Transverse colon (tissue), 4 donors: ENCODE data around the gene ITGB1BP2. TPM values are rescaled to one million over a fixed set of nuclear protein-coding genes. Genes with fewer than 3 reads are reported as not detected.
"Not testable (repeated sequence)": the region's sequence is repeated elsewhere in the genome, so short reads cannot be mapped to it uniquely, and the experiment has no call there.

Source experiments
- DNase-seq: peaks from one replicate; pipeline ENCODE4 v3.0.0-alpha.2; 2019
- H3K27ac ChIP-seq, 4 donors: fragments of 200-600 bp; sonication (generic); 2 replicates each; pipeline ENCODE4 v1.5.1; 2016 to 2018; ENCODE audit warnings: inconsistent platforms in 4 of 4
- H3K27me3 ChIP-seq: fragments of 200-600 bp; sonication (generic); 2 replicates; pipeline ENCODE4 v1.5.1; 2017; ENCODE audit warnings: inconsistent platforms
- H3K36me3 ChIP-seq, 4 donors: fragments of 200-600 bp; sonication (generic); 2 replicates each; pipeline ENCODE4 v1.5.1; 2017 to 2019; ENCODE audit warnings: inconsistent platforms in 4 of 4
- H3K4me1 ChIP-seq, 4 donors: fragments of 200-600 bp; sonication (generic); 2 replicates each; pipeline ENCODE4 v1.5.1; 2017 to 2020; ENCODE audit warnings: inconsistent platforms in 4 of 4
- H3K4me3 ChIP-seq, 4 donors: fragments of 200-600 bp; sonication (generic); 1 replicate in 1 of 4; 2 replicates in 3 of 4; pipeline versions ENCODE4 v1.5.1 to v1.6.1; 2017 to 2019; ENCODE audit warnings: inconsistent platforms in 4 of 4
- H3K9me3 ChIP-seq, 2 donors: fragments of 200-600 bp; sonication (generic); 2 replicates each; pipeline ENCODE4 v1.5.1; 2017 to 2019; ENCODE audit warnings: inconsistent platforms in 2 of 2
- CTCF ChIP-seq, 5 experiments: fragments of 200-600 bp in 3 of 5; fragments of 450-650 bp in 2 of 5; sonication (generic) in 3 of 5; IDR thresholded peaks; 1 replicate in 2 of 5; 2 replicates in 3 of 5; pipeline ENCODE4 v1.5.1; 2016 to 2017; ENCODE audit warnings: antibody characterized with exemption in 5 of 5, inconsistent platforms in 3 of 5, mild to moderate bottlenecking in 2 of 5, moderate library complexity in 1 of 5
- EP300 ChIP-seq: sonication (generic); formaldehyde crosslinking; IDR thresholded peaks from one replicate; pipeline ENCODE4 v1.6.1; 2017; ENCODE audit warnings: antibody characterized with exemption, low read depth
- POLR2A ChIP-seq: fragments of 450-650 bp; IDR thresholded peaks from one replicate; pipeline ENCODE4 v1.6.1; 2016; ENCODE audit warnings: antibody characterized with exemption, mild to moderate bottlenecking, moderate library complexity
- POLR2AphosphoS5 ChIP-seq, 3 donors: sonication (generic); formaldehyde crosslinking; IDR thresholded peaks; one replicate each; pipeline ENCODE4 v1.6.1; 2016; ENCODE audit warnings: antibody characterized with exemption in 3 of 3
- WGBS, 2 donors: methylation state at CpG; one replicate each; pipeline ENCODE4 v1.1.5; 2018; ENCODE audit warnings: low coverage in 1 of 2; 5-methylcytosine and 5-hydroxymethylcytosine counted together
- in situ Hi-C, 4 donors: fragments of 200-750 bp; cut with MboI; loops; one replicate each; pipeline versions ENCODE4 v1.15.0 to v1.15.1; 2017; ENCODE audit warnings: low sequenced_read_pairs in 3 of 4, low pct_ligation_motif_present in 1 of 4, low pct_unique_long_range_greater_than_20kb in 1 of 4
- intact Hi-C: fragments of 100-400 bp; cut with DNase I; formaldehyde crosslinking; loops from one replicate; pipeline ENCODE4 v1.15.1; 2023; ENCODE audit warnings: low total_unique reads
- total RNA-seq, 4 donors: library from RNA; depleted of rRNA; stranded (reverse); fragments of >200 nt; gene quantifications; one replicate each; pipeline ENCODE4 v1.1.0, GENCODE V29; 2016

ITGB1BP2 gene
- total RNA-seq, 4 donors from 2014 or later: 2.9 to 6.8 TPM; not detected in 2

GRCh38 chrX:71254092-71254963 is 47.2 kb upstream of the ITGB1BP2 start, which contains the start of gene ZMYM3:
Gene ZMYM3 (minus strand): TSS chrX:71254140. CDS start chrX:71253255, 885 bp downstream.
- no peaks in the 10 kb centered on the region for H3K27me3 ChIP-seq
- 0 to 40% methylated on average over 1 to 45 of the region's 54 CpGs for WGBS, 2 donors
- peak within 1 kb of the TSS; percentile 82 to 92 (median 90) for H3K27ac ChIP-seq
- H3K36me3 ChIP-seq: no peaks in the 10 kb centered on the region
- DNase-seq: peak; percentile 88
- intact Hi-C loops (no loop called here), in situ Hi-C loops (no loop called here)
- H3K4me3 ChIP-seq: peak within 1 kb of the TSS; percentile 40 to 83 (median 64)
- TF ChIP-seq POLR2AphosphoS5 (IDR thresholded peaks at IDR 0.05): peak; percentile 45 to 62 (median 58)
- TF ChIP-seq POLR2A: peak; percentile 41
- TF ChIP-seq CTCF (IDR thresholded peaks at IDR 0.05): no peak
- TF ChIP-seq EP300: no peak
- no peaks in the 10 kb centered on the region for H3K9me3 ChIP-seq
- H3K4me1 ChIP-seq: peaks cover 5 to 18% (median 6%) of the 10 kb centered on the region in 4 donors

- no peak for DNase-seq
- Histone ChIP-seq H3K27ac (peak overlapping the region in 1 of 4 donors; percentile 90), H3K4me3 (no peak overlapping the region), H3K27me3 (no peaks in the 10 kb centered on the region), H3K9me3 (no peaks in the 10 kb centered on the region), H3K36me3 (no peaks in the 10 kb centered on the region), H3K4me1 (peaks cover 5 to 18% (median 6%) of the 10 kb centered on the region in 4 donors)
- in situ Hi-C loops: no loop called here
- TF ChIP-seq POLR2AphosphoS5 (IDR thresholded peaks at IDR 0.05): no peak
- intact Hi-C loops: no loop called here
- WGBS, 2 donors: 40 to 86% methylated on average over 1 to 6 of the region's 6 CpGs
These were observed 45.5 kb upstream of the ITGB1BP2 start for GRCh38 chrX:71256051-71256450.

- TF ChIP-seq EP300 (no peak), POLR2AphosphoS5 (IDR thresholded peaks at IDR 0.05) (no peak), POLR2A (no peak), CTCF (IDR thresholded peaks at IDR 0.05) (no peak)
- in situ Hi-C loops: no loop called here
- H3K4me3 ChIP-seq: no peak overlapping the region
- no peak overlapping the region for H3K27ac ChIP-seq
- H3K36me3 ChIP-seq: no peaks in the 10 kb centered on the region
- peaks cover 5 to 15% (median 6%) of the 10 kb centered on the region in 4 donors for H3K4me1 ChIP-seq
- intact Hi-C loops: no loop called here
- no peaks in the 10 kb centered on the region for H3K9me3 ChIP-seq
- no peak for DNase-seq
- WGBS, 2 donors: 87% methylated on average over 4 of the region's 4 CpGs; no CpG with 5 or more reads in 1 of the 2 donors
- no peaks in the 10 kb centered on the region for H3K27me3 ChIP-seq
These were observed 44.7 kb upstream of the ITGB1BP2 start for GRCh38 chrX:71256856-71257255.

- H3K9me3 ChIP-seq, DNase-seq, in situ Hi-C loops, H3K36me3 ChIP-seq, intact Hi-C loops, H3K27ac ChIP-seq, H3K4me3 ChIP-seq, H3K27me3 ChIP-seq, H3K4me1 ChIP-seq: not testable (repeated sequence)
These were observed 32.9 kb upstream of the ITGB1BP2 start for GRCh38 chrX:71268624-71269023.

- Histone ChIP-seq H3K36me3 (no peaks in the 10 kb centered on the region), H3K4me3 (no peak overlapping the region), H3K27me3 (no peaks in the 10 kb centered on the region), H3K27ac (no peak overlapping the region), H3K4me1 (no peaks in the 10 kb centered on the region), H3K9me3 (no peaks in the 10 kb centered on the region)
- TF ChIP-seq POLR2A (no peak), EP300 (no peak), POLR2AphosphoS5 (IDR thresholded peaks at IDR 0.05) (no peak), CTCF (IDR thresholded peaks at IDR 0.05) (no peak)
- WGBS, 2 donors: 90% methylated on average over 15 of the region's 19 CpGs; no CpG with 5 or more reads in 1 of the 2 donors
- in situ Hi-C loops (no loop called here), intact Hi-C loops (no loop called here)
- DNase-seq: no peak
These were observed 31.7 kb upstream of the ITGB1BP2 start for GRCh38 chrX:71269801-71270395.

- H3K9me3 ChIP-seq, H3K27ac ChIP-seq, H3K27me3 ChIP-seq, DNase-seq, H3K4me3 ChIP-seq, intact Hi-C loops, in situ Hi-C loops, H3K4me1 ChIP-seq, H3K36me3 ChIP-seq: not testable (repeated sequence)
- 85% methylated on average over 2 of the region's 2 CpGs; no CpG with 5 or more reads in 1 of the 2 donors for WGBS, 2 donors
These were observed 29.2 kb upstream of the ITGB1BP2 start for GRCh38 chrX:71272313-71272712.

GRCh38 chrX:71281300-71281699 is 20.2 kb upstream of the ITGB1BP2 start:
- DNase-seq, H3K4me3 ChIP-seq, H3K9me3 ChIP-seq, in situ Hi-C loops, intact Hi-C loops, H3K27ac ChIP-seq, H3K27me3 ChIP-seq, H3K36me3 ChIP-seq: not testable (repeated sequence)
- 92 to 95% methylated on average over 2 to 11 of the region's 11 CpGs for WGBS, 2 donors
- peaks cover 0 to 11% (median 9%) of the 10 kb centered on the region in 4 donors for H3K4me1 ChIP-seq
